Activated naive CD4-positive, alpha-beta T cell treated with anti-CD3 and anti-CD28 coated beads, Interleukin-2, amount 50 U/mL, for 24 hours (primary cell): Measurements from ENCODE around the gene DYRK2.
"Not testable (repeated sequence)": the region's sequence is repeated elsewhere in the genome, so short reads cannot be mapped to it uniquely, and the experiment has no call there.

Experiments
- H3K27ac Mint-ChIP-seq: one replicate; pipeline ENCODE4 v1.8.0; 2021; ENCODE audit warnings: mild to moderate bottlenecking, mixed read lengths
- H3K27me3 Mint-ChIP-seq: one replicate; pipeline ENCODE4 v1.8.0; 2021; ENCODE audit warnings: mixed read lengths
- H3K36me3 Mint-ChIP-seq: one replicate; pipeline ENCODE4 v1.8.0; 2021; ENCODE audit warnings: mixed read lengths
- H3K4me1 Mint-ChIP-seq: one replicate; pipeline ENCODE4 v1.8.0; 2021; ENCODE audit warnings: mixed read lengths
- H3K4me3 Mint-ChIP-seq: one replicate; pipeline ENCODE4 v1.8.0; 2021; ENCODE audit warnings: mild to moderate bottlenecking, mixed read lengths
- H3K9me3 Mint-ChIP-seq: one replicate; pipeline ENCODE4 v1.8.0; 2021; ENCODE audit warnings: mixed read lengths

DYRK2 gene

DNA sequence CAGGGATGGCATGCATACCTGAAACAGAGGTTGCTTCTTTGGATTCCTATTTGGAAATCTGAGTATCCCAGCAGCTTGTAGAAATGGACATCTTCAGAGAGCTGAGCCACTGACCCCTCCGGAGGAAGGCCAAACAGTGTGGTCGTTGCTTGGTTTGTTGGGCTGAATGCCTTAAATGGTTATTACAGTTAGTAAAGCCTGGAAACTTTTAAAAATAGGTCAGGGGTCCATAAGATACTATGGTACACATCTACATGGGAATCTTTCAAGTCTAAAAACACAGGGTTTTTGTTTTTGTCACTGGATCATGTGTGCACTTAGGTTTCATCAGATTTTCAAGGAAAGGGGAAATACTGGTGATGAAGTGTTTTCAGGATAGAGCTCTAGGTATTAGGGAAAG, 7.7 kb downstream of the DYRK2 start:
- Mint-ChIP-seq H3K27ac (peak overlapping the region; percentile 61), H3K4me1 (peaks cover 92% of the 10 kb centered on the region)

DNA sequence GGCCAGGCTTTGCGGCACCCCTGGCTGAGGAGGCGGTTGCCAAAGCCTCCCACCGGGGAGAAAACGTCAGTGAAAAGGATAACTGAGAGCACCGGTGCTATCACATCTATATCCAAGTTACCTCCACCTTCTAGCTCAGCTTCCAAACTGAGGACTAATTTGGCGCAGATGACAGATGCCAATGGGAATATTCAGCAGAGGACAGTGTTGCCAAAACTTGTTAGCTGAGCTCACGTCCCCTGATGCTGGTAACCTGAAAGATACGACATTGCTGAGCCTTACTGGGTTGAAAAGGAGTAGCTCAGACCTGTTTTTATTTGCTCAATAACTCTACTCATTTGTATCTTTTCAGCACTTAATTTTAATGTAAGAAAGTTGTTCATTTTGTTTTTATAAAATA, 9.9 kb downstream of the DYRK2 start:
- no peak overlapping the region for H3K4me3 Mint-ChIP-seq
- H3K27me3 Mint-ChIP-seq = no peaks in the 10 kb centered on the region
- H3K4me1 Mint-ChIP-seq = peaks cover 97% of the 10 kb centered on the region
- H3K27ac Mint-ChIP-seq = no peak overlapping the region
- peaks cover 36% of the 10 kb centered on the region for H3K36me3 Mint-ChIP-seq
- no peaks in the 10 kb centered on the region for H3K9me3 Mint-ChIP-seq

More for the DNA sequence above, 7.7 kb downstream of the DYRK2 start:
- Mint-ChIP-seq H3K27me3 (no peaks in the 10 kb centered on the region), H3K36me3 (peaks cover 29% of the 10 kb centered on the region), H3K9me3 (no peaks in the 10 kb centered on the region), H3K4me3 (peak overlapping the region; percentile 3)

DNA sequence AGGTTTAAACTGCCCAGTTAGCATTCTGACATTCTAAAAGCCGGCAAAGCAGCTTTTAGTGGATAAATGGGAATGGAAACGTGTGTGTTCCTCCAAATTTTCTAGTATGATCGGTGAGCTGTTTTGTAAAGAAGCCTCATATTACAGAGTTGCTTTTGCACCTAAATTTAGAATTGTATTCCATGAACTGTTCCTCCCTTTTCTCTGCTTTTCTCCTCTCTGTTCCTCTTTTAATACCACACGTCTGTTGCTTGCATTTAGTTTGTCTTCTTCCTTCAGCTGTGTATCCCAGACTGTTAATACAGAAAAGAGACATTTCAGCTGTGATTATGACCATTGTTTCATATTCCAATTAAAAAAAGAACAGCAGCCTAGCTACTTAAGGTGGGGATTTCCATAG, 10.7 kb downstream of the DYRK2 start:
- Mint-ChIP-seq H3K27ac (peak overlapping the region; percentile 93), H3K4me1 (peaks cover 97% of the 10 kb centered on the region), H3K4me3 (peak overlapping the region; percentile 23), H3K27me3 (no peaks in the 10 kb centered on the region), H3K36me3 (peaks cover 31% of the 10 kb centered on the region), H3K9me3 (no peaks in the 10 kb centered on the region)

DNA sequence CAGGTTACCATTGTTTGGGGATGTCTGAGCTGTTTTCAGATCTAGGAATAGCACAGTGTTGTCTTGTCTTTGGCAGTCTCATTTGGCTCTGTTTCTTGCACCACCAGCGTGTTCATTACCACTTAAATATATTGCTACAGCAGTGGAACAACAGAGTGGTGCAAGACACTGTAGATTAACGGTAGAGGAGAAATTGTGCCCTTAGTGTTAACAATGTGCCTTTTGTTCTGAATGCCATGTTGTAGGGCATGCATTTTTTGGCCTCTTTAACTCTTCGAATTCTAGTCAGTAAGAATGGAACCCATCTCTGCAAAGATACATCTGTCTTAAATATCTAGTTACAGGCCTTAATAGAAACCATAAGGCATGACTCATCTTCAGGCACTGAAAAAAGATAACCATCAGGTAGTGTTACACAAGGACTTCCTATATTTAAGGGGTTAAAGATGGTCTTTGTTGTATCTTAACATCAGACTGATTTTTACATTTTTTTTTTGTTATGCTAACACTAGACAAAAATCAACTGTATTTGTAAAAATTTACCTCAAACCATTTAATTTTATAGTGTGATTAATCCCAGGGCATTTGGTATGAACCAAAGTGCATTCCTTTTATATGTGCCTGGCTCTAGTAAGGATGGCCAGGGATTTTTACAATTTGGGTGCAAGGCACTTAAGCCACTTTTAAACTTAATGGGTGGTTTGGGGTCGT, 12.9 kb downstream of the DYRK2 start:
- peaks cover 24% of the 10 kb centered on the region for H3K36me3 Mint-ChIP-seq
- H3K4me3 Mint-ChIP-seq = no peak overlapping the region
- no peak overlapping the region for H3K27ac Mint-ChIP-seq
- H3K27me3 Mint-ChIP-seq = no peaks in the 10 kb centered on the region
- H3K9me3 Mint-ChIP-seq = no peaks in the 10 kb centered on the region
- peaks cover 88% of the 10 kb centered on the region for H3K4me1 Mint-ChIP-seq

DNA sequence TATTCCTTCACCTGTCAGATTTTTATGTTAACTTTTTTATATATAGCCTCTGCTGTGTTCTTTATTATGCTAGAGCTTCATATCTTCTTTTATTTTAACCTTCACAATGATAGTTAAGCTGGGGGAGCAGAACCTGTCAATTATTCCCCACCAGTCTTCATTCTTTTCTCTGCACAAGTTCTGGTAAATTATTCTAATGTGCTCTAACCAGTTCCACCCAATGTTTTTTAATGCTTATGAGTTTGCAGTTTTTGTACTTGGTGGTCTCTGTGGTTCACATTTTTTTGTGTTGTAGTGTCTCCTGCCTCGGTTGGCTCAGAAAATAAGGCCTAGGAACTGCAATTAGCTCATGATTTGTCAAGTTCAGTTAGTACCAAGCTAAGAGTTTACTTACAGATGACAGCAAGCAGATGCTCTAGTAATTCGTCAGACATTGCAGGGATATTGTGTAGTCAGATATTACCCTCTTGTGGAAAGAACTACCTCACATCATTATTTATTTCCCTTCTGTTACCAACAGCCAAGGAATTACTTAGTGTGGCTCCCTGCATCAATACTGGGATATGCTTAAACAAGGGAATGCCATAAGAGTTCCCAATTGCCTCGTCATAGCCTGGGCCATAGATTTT, 14.5 kb downstream of the DYRK2 start:
- Mint-ChIP-seq H3K27me3 (no peaks in the 10 kb centered on the region), H3K4me1 (peaks cover 88% of the 10 kb centered on the region), H3K9me3 (no peaks in the 10 kb centered on the region), H3K4me3 (no peak overlapping the region), H3K36me3 (peaks cover 21% of the 10 kb centered on the region), H3K27ac (no peak overlapping the region)

DNA sequence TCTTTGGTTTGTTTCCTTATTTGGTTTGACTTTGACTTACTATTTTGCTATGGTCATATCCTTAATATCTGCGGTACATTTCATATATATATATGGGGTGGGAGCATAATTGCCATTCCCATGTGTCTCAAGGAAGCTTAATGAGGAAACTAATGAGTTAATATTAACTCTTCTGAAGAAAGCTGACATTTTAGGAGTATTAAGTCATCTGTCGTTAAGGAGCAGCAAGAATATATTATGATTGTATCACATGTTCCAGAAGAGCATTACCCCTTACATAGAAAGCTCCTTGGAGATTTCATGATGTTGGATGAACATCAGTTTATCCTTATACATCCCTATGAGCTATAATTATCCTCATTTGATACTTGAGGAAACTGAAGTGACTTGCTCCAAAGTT, 15.6 kb downstream of the DYRK2 start:
- Mint-ChIP-seq H3K27me3 (no peaks in the 10 kb centered on the region), H3K9me3 (no peaks in the 10 kb centered on the region), H3K4me1 (peaks cover 82% of the 10 kb centered on the region), H3K27ac (peak overlapping the region; percentile 48), H3K36me3 (peaks cover 18% of the 10 kb centered on the region), H3K4me3 (peak overlapping the region; percentile 41)

DNA sequence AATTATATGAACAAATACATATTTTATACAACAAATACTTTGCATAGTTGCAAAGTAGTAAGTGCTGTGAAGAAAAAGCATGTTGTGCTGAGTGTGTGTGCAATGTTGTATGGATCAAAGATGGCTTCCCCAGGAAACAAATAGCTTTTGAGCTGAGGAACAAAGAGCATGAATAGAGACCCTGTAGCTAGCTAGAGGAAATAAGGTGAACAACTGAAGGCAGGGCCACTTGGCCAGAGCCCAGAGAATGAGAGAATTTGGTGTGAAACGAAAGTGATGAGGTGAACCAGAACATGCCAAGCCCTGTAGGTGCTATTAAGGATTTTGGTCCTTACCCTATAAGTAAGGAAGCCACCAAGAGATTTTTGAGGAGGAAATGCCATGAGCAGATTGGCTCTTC, 17.1 kb downstream of the DYRK2 start:
- peak overlapping the region; percentile 48 for H3K27ac Mint-ChIP-seq
- no peaks in the 10 kb centered on the region for H3K9me3 Mint-ChIP-seq
- peaks cover 21% of the 10 kb centered on the region for H3K36me3 Mint-ChIP-seq
- no peak overlapping the region for H3K4me3 Mint-ChIP-seq
- H3K4me1 Mint-ChIP-seq = peaks cover 78% of the 10 kb centered on the region
- no peaks in the 10 kb centered on the region for H3K27me3 Mint-ChIP-seq

DNA sequence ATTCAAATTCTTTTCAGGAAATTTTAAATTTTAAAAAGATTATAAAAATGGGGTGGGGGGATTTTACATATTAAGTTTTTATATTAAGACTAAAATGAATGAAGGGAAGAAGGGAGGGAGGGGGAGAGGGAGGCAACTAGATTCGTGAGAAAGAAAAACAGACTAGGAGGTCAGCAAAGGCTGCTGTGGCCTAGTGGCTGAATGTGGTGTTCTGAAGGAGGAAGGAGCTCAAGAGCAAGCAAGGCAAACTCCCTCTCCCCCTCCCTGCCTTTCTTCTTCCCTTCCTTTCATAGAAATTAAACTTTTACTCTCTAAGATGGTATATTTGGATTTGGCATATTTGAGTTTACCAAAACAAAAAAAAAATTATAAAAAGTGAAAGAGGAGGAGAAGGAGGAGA, 18.1 kb downstream of the DYRK2 start:
- peaks cover 18% of the 10 kb centered on the region for H3K36me3 Mint-ChIP-seq
- no peaks in the 10 kb centered on the region for H3K27me3 Mint-ChIP-seq
- H3K9me3 Mint-ChIP-seq = no peaks in the 10 kb centered on the region
- no peak overlapping the region for H3K4me3 Mint-ChIP-seq
- no peak overlapping the region for H3K27ac Mint-ChIP-seq
- peaks cover 69% of the 10 kb centered on the region for H3K4me1 Mint-ChIP-seq

DNA sequence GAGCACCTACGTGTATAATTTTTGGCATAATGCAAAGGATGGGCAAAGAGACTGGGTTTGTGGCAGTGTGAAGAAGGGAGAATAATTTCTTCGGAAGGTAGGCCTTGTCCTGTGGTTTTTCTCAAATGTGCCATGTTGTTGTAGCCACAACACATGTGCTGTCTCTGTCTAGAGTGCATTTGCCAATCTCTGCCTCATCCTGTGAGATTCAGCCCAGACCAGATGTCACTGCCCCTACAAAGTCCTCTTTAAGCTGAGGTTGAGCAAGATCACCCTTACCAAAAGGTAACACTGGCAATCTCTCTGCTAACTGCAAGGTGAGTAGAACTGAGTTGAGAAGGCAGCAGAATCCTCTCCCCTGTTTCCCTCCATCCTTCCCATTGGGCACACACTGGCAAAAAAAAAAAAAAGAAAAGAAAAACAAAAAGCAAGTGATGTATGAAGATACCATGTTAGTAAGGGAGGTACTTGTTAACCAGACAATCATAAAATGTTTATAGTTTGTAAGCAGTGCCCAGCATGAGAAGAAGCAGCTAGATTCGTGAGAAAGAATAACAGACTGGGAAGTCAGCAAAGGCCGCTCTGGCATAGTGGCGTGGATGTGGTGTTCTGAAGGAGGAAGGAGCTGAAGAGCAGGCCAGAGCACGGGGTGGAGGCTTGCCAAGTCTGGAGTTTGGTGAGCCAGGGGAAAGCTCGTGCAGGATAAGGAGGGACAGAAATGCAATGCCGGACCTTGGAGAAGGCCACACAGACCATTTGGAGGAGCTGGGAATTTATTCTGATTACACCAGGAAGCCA, 18.9 kb downstream of the DYRK2 start:
- Mint-ChIP-seq H3K9me3 (no peaks in the 10 kb centered on the region), H3K36me3 (peaks cover 16% of the 10 kb centered on the region), H3K27ac (peak overlapping the region; percentile 9), H3K4me1 (peaks cover 60% of the 10 kb centered on the region), H3K4me3 (no peak overlapping the region), H3K27me3 (no peaks in the 10 kb centered on the region)

DNA sequence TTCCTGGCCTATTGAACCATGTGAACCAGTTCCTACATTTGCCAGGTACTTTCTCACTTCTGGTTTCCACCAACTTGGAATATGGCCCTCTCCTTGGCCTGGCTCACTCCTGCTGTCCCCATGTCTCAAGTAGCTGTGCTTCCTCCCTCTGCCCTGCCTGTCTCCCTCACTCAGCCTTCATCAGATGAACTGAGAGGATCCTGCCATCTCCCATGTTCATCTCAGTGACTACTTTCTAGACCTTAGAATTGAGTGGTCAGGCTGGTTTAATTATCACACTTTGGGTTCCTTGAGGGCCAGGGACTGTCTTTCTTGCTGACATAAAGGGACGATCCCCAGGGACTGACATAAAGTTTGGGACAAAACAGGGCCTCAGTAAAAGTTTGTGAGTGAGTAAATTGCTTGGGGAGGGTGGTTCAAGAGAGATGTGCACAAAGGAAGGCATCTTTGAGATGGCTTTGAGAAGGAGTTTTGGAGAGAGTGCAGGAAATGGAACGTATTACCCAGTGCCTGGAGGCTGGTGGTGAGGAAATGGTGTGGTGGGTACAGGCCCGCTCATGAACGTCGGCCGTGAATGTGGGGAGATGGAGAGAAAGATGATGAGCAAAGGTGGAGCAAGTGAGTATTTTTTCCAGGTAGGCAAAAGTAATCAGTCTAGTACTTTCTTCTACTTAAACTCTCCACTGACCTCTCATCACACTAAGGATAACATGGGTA, 20.8 kb downstream of the DYRK2 start:
- peaks cover 28% of the 10 kb centered on the region for H3K36me3 Mint-ChIP-seq
- H3K4me3 Mint-ChIP-seq = no peak overlapping the region
- H3K4me1 Mint-ChIP-seq = peaks cover 41% of the 10 kb centered on the region
- H3K27ac Mint-ChIP-seq = peak overlapping the region; percentile 6
- H3K9me3 Mint-ChIP-seq = peaks cover 8% of the 10 kb centered on the region
- no peaks in the 10 kb centered on the region for H3K27me3 Mint-ChIP-seq

DNA sequence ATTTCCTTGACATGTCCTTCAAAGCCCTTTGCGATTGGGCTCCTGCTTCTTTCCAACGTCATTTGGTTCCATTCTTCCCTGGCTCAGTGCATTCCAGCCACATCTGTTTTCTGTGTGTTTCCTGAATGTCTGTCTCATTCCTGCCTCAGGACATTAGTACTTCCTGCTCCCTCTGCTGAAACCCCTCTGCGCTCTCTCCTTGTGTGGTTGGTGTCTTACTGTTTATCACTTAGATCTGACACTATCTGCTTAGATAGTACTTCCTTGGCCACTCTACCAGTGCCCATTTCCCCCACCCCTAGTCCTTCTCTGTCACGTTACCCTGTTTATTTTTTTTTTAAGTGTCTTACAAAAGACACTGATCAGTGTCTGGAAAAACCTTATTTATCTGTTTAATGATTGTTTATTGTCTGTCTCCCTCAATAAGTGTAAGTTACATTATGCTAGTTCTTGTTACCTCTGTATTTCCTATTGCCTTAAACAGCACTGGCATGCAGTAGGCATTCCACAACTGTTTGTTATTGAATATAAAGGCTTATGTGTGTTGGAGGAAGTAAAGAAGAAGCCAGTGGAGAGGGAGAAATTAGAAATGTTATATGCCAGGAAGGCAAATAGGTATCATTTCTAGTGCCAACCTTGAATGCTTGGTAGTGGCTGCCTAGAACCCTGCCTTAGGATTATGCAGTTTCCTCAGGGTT, 21.5 kb downstream of the DYRK2 start:
- Mint-ChIP-seq H3K27me3 (no peaks in the 10 kb centered on the region), H3K27ac (no peak overlapping the region), H3K9me3 (peaks cover 9% of the 10 kb centered on the region), H3K36me3 (peaks cover 30% of the 10 kb centered on the region), H3K4me3 (no peak overlapping the region), H3K4me1 (peaks cover 39% of the 10 kb centered on the region)

DNA sequence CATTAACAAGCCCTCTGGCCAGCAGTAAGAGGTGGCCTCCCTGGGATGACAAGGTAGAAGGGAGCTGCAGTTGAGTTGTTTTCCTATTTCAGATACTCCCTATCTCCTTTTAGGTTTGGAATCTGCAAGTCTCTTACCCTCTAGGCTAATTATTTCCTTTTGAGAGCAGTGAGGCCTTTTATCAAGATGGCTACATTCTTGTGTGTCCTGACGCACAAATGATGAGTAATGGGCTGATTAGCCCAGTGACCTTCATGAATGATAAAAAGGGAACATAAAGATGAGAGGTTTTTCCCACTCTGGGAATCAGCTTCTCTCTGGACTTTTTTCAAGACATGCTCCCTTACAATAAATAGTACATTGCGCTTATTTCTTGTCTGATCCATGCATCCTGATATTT, 22.9 kb downstream of the DYRK2 start:
- H3K4me1 Mint-ChIP-seq = peaks cover 41% of the 10 kb centered on the region
- peaks cover 32% of the 10 kb centered on the region for H3K36me3 Mint-ChIP-seq
- H3K27me3 Mint-ChIP-seq = no peaks in the 10 kb centered on the region
- H3K27ac Mint-ChIP-seq = no peak overlapping the region
- H3K9me3 Mint-ChIP-seq = peaks cover 9% of the 10 kb centered on the region
- H3K4me3 Mint-ChIP-seq = no peak overlapping the region

DNA sequence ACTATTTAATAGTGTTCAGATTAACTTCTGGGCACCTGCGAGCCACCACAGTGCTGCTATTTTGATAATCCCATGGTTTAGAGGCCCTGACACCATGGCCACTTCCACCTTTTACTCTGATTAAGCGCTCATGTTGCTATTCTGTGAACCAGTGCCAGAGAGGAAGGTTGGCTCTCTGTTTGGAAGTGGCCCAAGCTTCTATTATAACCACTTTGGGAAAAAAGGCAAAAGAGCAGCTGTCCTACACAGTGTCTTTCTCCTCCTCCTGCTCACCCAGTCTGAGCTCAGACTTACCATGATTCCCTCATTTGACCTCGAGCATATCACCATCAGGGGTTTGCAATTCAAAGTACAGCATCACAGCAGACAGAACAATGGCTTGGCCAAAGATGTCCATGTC, 23.3 kb downstream of the DYRK2 start:
- Mint-ChIP-seq H3K36me3 (peaks cover 32% of the 10 kb centered on the region), H3K4me1 (peaks cover 42% of the 10 kb centered on the region), H3K27me3 (no peaks in the 10 kb centered on the region), H3K4me3 (no peak overlapping the region), H3K27ac (no peak overlapping the region), H3K9me3 (peaks cover 9% of the 10 kb centered on the region)

DNA sequence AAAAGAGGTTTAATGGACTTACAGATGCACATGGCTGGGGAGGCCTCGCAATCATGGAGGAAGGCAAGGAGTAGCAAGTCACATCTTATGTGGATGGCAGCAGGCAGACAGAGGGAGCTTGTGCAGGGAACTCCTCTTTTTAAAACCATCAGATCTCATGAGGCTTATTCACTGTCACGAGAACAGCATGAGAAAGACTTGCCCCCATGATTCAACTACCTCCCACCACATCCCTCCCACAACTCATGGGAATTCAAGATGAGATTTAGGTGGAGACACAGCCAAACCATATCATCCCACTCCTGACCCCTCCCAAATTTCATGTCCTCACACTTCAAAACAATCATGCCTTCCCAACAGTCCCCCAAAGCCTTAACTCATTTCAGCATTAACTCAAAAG, 24.0 kb downstream of the DYRK2 start:
- H3K36me3 Mint-ChIP-seq = peaks cover 32% of the 10 kb centered on the region
- not testable (repeated sequence) for H3K9me3 Mint-ChIP-seq, H3K27me3 Mint-ChIP-seq, H3K4me3 Mint-ChIP-seq, H3K27ac Mint-ChIP-seq
- peaks cover 41% of the 10 kb centered on the region for H3K4me1 Mint-ChIP-seq

DNA sequence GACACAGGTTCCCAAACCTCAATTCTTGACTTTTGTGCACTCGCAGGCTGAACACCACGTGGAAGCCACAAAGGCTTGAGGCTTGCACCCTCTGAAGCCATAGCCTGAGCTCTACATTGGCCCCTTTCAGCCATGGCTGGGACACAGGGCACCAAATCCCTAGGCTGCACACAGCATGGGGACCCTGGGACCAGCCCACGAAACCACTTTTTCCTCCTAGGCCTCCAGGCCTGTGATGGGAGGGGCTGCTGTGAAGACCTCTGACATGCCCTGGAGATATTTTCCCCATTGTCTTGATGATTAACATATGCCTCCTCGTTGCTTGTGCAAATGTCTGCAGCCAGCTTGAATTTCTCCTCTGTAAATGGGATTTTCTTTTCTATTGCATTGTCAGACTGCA, 25.0 kb downstream of the DYRK2 start:
- Mint-ChIP-seq H3K27ac (peak overlapping the region; percentile 30), H3K36me3 (peaks cover 29% of the 10 kb centered on the region), H3K4me1 (peaks cover 42% of the 10 kb centered on the region)
- not testable (repeated sequence) for H3K4me3 Mint-ChIP-seq, H3K9me3 Mint-ChIP-seq, H3K27me3 Mint-ChIP-seq
